ENCODE data around the gene SCFD1. TPM values are rescaled to one million over a fixed set of nuclear protein-coding genes. Genes with fewer than 3 reads are reported as not detected.
"Not testable (repeated sequence)": the region's sequence is repeated elsewhere in the genome, so short reads cannot be mapped to it uniquely, and the experiment has no call there.

Gene SCFD1, protein sequence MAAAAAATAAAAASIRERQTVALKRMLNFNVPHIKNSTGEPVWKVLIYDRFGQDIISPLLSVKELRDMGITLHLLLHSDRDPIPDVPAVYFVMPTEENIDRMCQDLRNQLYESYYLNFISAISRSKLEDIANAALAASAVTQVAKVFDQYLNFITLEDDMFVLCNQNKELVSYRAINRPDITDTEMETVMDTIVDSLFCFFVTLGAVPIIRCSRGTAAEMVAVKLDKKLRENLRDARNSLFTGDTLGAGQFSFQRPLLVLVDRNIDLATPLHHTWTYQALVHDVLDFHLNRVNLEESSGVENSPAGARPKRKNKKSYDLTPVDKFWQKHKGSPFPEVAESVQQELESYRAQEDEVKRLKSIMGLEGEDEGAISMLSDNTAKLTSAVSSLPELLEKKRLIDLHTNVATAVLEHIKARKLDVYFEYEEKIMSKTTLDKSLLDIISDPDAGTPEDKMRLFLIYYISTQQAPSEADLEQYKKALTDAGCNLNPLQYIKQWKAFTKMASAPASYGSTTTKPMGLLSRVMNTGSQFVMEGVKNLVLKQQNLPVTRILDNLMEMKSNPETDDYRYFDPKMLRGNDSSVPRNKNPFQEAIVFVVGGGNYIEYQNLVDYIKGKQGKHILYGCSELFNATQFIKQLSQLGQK
- 10 to 100 TPM; 76.6 to 97.3 TPM for total RNA-seq
- polyA plus RNA-seq, result 10 to 100 TPM; 45.6 to 56.5 TPM
- long read RNA-seq, donor 1, transcript SCFD1-207 (24 exons, 2,058 nt), result minor isoform, 15 of 77 reads
- long read RNA-seq, donor 1, transcript SCFD1-203 (25 exons, 2,359 nt), result major isoform, 28 of 77 reads
- long read RNA-seq, donor 1, partial matches to known transcripts, result 20 of 77 reads
- long read RNA-seq, donor 1, other reads (novel, unspliced or antisense), result 14 of 77 reads
- long read RNA-seq, donor 2, transcript SCFD1-203 (25 exons, 2,359 nt), result major isoform, 7 of 26 reads
- long read RNA-seq, donor 2, partial matches to known transcripts, result 4 of 26 reads
- long read RNA-seq, donor 2, other reads (novel, unspliced or antisense), result 12 of 26 reads

DNA sequence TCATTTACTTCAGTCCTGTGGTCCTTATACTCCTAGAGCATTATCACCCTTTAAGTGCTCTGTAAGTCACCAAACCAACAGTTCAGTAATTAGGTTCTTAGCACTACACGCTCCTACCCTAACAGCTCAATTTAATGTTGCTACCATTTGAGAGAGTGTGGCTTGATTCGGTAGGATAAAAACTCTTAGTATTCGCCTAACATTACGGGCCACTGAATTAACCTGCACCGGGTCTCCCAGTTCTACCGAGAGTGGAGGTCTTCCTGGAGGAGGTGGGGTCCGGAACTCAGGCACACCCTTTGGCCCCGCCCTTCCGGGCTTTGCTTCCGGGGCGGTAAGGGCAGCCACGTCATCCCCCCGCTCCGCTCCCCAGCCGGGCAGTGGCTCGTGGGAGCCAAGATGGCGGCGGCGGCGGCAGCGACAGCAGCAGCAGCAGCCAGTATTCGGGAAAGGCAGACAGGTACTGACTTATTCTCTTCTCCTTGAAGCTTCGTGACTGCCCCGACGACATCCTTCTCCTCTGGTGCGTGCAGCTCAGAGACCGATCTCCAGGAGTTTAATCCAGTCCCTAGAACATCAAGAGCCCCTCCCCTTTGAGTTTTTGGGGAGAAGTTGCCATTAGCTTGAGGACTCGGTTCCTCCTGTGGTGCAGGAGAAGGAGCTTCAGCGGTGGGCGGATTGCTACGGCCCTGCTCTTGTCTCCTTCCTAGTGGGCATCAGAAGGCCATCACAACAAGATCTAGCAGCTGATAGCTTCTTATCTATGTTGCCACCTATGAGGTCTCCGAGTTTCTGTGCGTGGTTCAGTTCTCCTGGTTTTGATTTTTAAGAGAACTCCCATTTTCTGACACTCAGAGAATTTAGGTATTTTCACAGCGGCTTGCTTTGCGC, at the start of gene SCFD1:
Gene SCFD1, plus strand, starts transcription at position 380 of the 891 bp plus-strand sequence. Its CDS starts 20 bp downstream, at position 400.
- Histone ChIP-seq H3K27ac (ENCODE audit: low read depth in 1 of 2, low read length in 2 of 2) (peak within 1 kb of the TSS in 1 of 2 donors; percentile 71), H3K27me3 (ENCODE audit: control insufficient read depth in 1 of 2, insufficient read depth in 2 of 2, low read length in 1 of 2) (no peaks in the 10 kb centered on the region), H3K36me3 (ENCODE audit: control insufficient read depth in 1 of 2, insufficient read depth in 2 of 2, low read length in 1 of 2) (no peaks in the 10 kb centered on the region), H3K4me1 (ENCODE audit: control insufficient read depth in 1 of 2, insufficient read depth in 2 of 2, low read length in 2 of 2) (peaks cover 0 to 9% of the 10 kb centered on the region in 2 donors), H3K4me3 (ENCODE audit: low read length in 2 of 2) (peak within 1 kb of the TSS; percentile 63 to 95), H3K9me3 (ENCODE audit: control insufficient read depth, low read length) (no peaks in the 10 kb centered on the region)
- DNase-seq (peak; percentile 96 to 97), ATAC-seq (ENCODE audit: low FRiP score) (peak; percentile 99)
- intact Hi-C loops (cut with DNase I), result no loop called here
- WGBS, 2 donors, result 0% methylated on average over 34 to 35 of the region's 35 CpGs

DNA sequence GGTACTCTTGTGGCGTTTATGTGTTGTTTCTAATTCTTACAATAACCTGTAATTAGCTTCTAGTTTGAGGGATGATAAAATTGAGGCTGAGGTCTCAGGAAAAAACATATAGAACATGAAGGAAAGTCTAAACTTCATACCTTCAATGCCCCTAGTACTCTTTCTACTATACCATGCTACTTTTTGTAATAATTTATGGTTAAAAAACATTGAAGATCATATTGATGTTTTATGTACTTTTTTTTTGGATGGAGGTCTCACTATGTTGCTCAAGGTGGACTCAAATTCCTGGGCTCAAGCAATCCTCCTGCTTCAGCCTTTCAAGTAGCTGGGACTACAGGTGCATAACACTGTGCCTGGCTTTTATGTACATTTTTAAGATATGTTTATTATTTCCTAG, 49.3 kb upstream of the SCFD1 start:
- peaks cover 2 to 5% of the 10 kb centered on the region in 2 donors for H3K4me1 ChIP-seq (ENCODE audit: control insufficient read depth in 1 of 2, insufficient read depth in 2 of 2, low read length in 2 of 2)
- intact Hi-C loops (cut with DNase I), result no loop called here

DNA sequence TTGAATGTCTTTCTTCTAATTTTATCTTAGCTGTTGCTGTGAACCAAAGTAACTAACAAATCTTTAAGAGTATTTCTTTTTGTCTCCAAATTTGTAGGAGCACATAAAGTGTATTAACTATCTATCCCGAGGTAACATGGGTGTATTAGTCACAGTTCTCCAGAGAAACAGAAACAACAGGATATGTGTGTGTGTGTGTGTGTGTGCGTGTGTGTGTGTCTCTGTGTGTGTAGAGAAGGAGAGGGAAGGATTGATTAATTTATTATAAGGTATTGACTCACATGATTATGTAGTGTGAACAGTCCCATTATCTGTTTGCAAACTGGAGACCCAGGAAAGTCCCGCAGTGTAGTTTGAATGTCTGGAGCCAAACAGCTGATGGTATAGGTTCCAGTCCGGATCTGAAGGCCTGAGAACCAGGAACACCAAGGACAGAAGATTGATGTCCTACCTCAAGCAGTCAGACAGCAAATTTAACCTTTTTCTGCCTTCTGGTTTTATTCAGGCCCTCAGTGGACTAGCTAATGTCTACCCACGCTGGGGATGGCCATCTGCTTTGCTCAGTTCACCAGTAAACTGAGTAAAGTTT, 48.8 kb upstream of the SCFD1 start:
- Histone ChIP-seq H3K27me3 (ENCODE audit: control insufficient read depth in 1 of 2, insufficient read depth in 2 of 2, low read length in 1 of 2) (no peaks in the 10 kb centered on the region), H3K27ac (ENCODE audit: low read depth in 1 of 2, low read length in 2 of 2) (no peak overlapping the region), H3K9me3 (ENCODE audit: control insufficient read depth, low read length) (no peaks in the 10 kb centered on the region), H3K4me1 (ENCODE audit: control insufficient read depth in 1 of 2, insufficient read depth in 2 of 2, low read length in 2 of 2) (peaks cover 2 to 5% of the 10 kb centered on the region in 2 donors), H3K4me3 (ENCODE audit: low read length in 2 of 2) (no peak overlapping the region), H3K36me3 (ENCODE audit: control insufficient read depth in 1 of 2, insufficient read depth in 2 of 2, low read length in 1 of 2) (no peaks in the 10 kb centered on the region)
- WGBS, 2 donors, result 81 to 82% methylated on average over 5 of the region's 5 CpGs
- intact Hi-C loops (cut with DNase I), result no loop called here
- DNase-seq (no peak), ATAC-seq (ENCODE audit: low FRiP score) (no peak)

More for the DNA sequence above, 49.3 kb upstream of the SCFD1 start:
- no peak for DNase-seq
- Histone ChIP-seq H3K27ac (ENCODE audit: low read depth in 1 of 2, low read length in 2 of 2) (no peak overlapping the region), H3K9me3 (ENCODE audit: control insufficient read depth, low read length) (no peaks in the 10 kb centered on the region), H3K4me3 (ENCODE audit: low read length in 2 of 2) (no peak overlapping the region), H3K27me3 (ENCODE audit: control insufficient read depth in 1 of 2, insufficient read depth in 2 of 2, low read length in 1 of 2) (no peaks in the 10 kb centered on the region), H3K36me3 (ENCODE audit: control insufficient read depth in 1 of 2, insufficient read depth in 2 of 2, low read length in 1 of 2) (no peaks in the 10 kb centered on the region)
- 91 to 96% methylated on average over 1 of the region's 1 CpG for WGBS, 2 donors
- no peak for ATAC-seq (ENCODE audit: low FRiP score)

DNA sequence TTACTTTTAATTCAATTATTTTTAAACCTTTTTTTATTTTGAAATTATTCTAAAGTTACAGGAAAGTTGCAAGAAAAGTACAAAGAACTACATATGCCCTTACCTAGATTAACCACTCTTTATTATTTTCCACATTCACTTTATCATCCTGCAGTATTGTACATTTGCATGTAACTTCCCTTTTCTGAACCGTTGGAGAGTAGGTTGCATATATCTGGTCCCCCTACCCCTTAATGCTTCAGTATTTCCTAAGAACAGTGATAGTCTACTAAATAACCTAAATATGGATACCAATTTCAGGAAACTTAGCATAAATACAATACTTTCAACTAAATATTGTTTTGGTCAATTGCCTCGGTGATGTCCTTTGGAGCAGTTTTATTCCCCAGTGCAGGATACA, 48.2 kb upstream of the SCFD1 start:
- WGBS, 2 donors, result 89 to 93% methylated on average over 2 of the region's 2 CpGs
- Histone ChIP-seq H3K4me3 (ENCODE audit: low read length in 2 of 2) (no peak overlapping the region), H3K27me3 (ENCODE audit: control insufficient read depth in 1 of 2, insufficient read depth in 2 of 2, low read length in 1 of 2) (no peaks in the 10 kb centered on the region), H3K4me1 (ENCODE audit: control insufficient read depth in 1 of 2, insufficient read depth in 2 of 2, low read length in 2 of 2) (peaks cover 2 to 5% of the 10 kb centered on the region in 2 donors), H3K9me3 (ENCODE audit: control insufficient read depth, low read length) (no peaks in the 10 kb centered on the region), H3K36me3 (ENCODE audit: control insufficient read depth in 1 of 2, insufficient read depth in 2 of 2, low read length in 1 of 2) (no peaks in the 10 kb centered on the region), H3K27ac (ENCODE audit: low read depth in 1 of 2, low read length in 2 of 2) (no peak overlapping the region)
- no peak for DNase-seq
- no peak for ATAC-seq (ENCODE audit: low FRiP score)
- intact Hi-C loops (cut with DNase I), result no loop called here

DNA sequence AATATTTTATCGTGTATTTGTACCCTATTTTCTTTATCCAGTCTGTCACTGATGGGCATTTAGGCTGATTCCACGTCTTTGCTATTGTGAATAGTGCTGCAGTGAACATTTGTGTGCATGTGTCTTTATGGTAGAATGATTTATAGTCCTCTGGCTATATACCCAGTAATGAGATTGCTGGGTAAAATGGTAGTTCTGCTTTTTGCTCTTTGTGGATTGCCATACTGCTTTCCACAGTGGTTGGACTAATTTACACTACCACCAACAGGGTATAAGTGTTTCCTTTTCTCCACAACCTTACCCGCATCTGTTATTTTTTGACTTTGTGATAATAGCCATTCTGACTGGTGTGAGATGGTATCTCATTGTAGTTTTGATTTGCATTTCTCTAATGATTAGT, 47.3 kb upstream of the SCFD1 start:
- WGBS, 2 donors, result 93 to 98% methylated on average over 3 of the region's 3 CpGs
- H3K27ac ChIP-seq (ENCODE audit: low read depth in 1 of 2, low read length in 2 of 2); intact Hi-C loops (cut with DNase I); H3K27me3 ChIP-seq (ENCODE audit: control insufficient read depth in 1 of 2, insufficient read depth in 2 of 2, low read length in 1 of 2); H3K36me3 ChIP-seq (ENCODE audit: control insufficient read depth in 1 of 2, insufficient read depth in 2 of 2, low read length in 1 of 2); H3K4me1 ChIP-seq (ENCODE audit: control insufficient read depth in 1 of 2, insufficient read depth in 2 of 2, low read length in 2 of 2); ATAC-seq (ENCODE audit: low FRiP score); H3K4me3 ChIP-seq (ENCODE audit: low read length in 2 of 2); DNase-seq; H3K9me3 ChIP-seq (ENCODE audit: control insufficient read depth, low read length): not testable (repeated sequence)

DNA sequence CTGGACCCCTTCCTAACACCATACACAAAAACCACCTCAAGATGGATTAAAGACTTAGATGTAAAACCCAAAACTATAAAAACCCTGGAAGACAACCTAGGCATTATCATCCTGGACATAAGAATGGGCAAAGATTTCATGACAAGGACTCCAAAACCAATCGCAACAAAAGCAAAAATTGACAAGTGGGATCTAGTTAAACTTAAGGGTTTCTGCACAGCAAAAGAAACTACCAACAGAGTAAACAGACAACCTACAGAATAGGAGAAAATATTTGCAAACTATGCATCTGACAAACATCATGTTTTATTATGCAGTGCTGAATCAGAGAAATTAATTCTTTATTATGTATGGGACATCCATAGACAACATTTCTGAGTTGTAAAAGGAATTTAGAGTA, 45.8 kb upstream of the SCFD1 start:
- H3K27me3 ChIP-seq (ENCODE audit: control insufficient read depth in 1 of 2, insufficient read depth in 2 of 2, low read length in 1 of 2); H3K9me3 ChIP-seq (ENCODE audit: control insufficient read depth, low read length); H3K27ac ChIP-seq (ENCODE audit: low read depth in 1 of 2, low read length in 2 of 2); DNase-seq; ATAC-seq (ENCODE audit: low FRiP score); H3K36me3 ChIP-seq (ENCODE audit: control insufficient read depth in 1 of 2, insufficient read depth in 2 of 2, low read length in 1 of 2); H3K4me1 ChIP-seq (ENCODE audit: control insufficient read depth in 1 of 2, insufficient read depth in 2 of 2, low read length in 2 of 2); intact Hi-C loops (cut with DNase I); H3K4me3 ChIP-seq (ENCODE audit: low read length in 2 of 2): not testable (repeated sequence)
- 98 to 100% methylated on average over 1 of the region's 1 CpG for WGBS, 2 donors

DNA sequence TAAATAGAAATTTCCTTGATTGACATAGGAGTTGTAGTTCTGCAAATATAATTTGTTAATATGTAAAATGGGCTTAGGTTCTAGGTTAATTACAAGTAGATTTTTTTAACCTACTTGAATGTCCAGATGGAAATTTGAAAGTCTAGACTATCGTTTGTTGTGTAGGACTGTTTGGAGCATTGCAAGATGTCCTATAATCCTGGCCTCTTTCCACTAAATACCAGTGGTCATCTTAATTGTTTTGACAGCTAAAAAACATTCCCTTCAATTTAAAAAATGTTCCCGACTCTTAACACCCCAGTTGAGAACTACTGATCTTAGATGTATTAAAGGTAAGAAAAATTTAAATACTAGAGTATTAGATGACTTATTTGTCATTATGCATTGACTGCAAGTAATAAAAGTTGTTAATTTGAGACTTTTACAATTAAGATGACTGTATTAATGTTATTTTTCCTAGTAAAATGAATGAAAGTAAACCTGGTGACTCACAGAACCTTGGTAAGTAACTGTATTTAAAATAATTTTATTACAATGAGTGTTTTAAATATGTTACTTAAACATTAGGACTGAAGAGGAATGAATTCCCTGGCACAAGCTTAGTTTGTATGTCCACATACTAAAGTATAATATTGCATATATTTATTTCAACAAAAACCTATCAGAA, 41.4 kb upstream of the SCFD1 start:
- H3K27ac ChIP-seq (ENCODE audit: low read depth in 1 of 2, low read length in 2 of 2), result no peak overlapping the region

More for the DNA sequence above, 41.4 kb upstream of the SCFD1 start:
- Histone ChIP-seq H3K27me3 (ENCODE audit: control insufficient read depth in 1 of 2, insufficient read depth in 2 of 2, low read length in 1 of 2) (no peaks in the 10 kb centered on the region), H3K4me3 (ENCODE audit: low read length in 2 of 2) (no peak overlapping the region), H3K4me1 (ENCODE audit: control insufficient read depth in 1 of 2, insufficient read depth in 2 of 2, low read length in 2 of 2) (peaks cover 0 to 3% of the 10 kb centered on the region in 2 donors), H3K36me3 (ENCODE audit: control insufficient read depth in 1 of 2, insufficient read depth in 2 of 2, low read length in 1 of 2) (no peaks in the 10 kb centered on the region), H3K9me3 (ENCODE audit: control insufficient read depth, low read length) (no peaks in the 10 kb centered on the region)
- DNase-seq, result no peak
- WGBS, 2 donors, result 86 to 92% methylated on average over 2 of the region's 2 CpGs
- ATAC-seq (ENCODE audit: low FRiP score), result no peak
- intact Hi-C loops (cut with DNase I), result no loop called here
